Measurements from ENCODE around the gene IP6K3.

DNA sequence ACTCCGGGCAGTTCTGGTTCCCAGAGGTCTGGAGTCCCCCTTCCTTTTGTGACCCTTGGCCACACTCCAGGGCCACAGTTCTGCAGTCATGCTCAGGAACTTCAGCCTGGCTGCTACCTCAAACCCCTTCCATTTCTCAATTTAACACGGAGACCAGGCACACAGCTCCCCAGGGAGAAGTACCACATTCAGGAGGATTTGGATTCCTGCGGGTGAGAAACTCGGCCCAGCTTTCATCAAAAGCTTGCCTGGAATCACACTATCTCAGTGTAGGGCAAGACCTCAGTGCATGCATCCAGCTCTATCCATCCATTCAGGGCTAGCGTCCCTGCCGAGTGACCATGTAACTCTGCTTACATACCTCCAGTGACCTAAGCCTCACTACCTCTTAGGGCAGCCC lies 16.8 kb upstream of the IP6K3 start:
- TF ChIP-seq CTCF (IDR thresholded peaks at IDR 0.05; ENCODE audit: low read length), result no peak
- TF ChIP-seq EZH2 (optimal IDR thresholded peaks at IDR 0.05; ENCODE audit: low read depth, low read length), result no peak
- TF ChIP-seq EZH2phosphoT487 (IDR thresholded peaks at IDR 0.05; ENCODE audit: low read length), result no peak
